ENCODE results near the gene TMEM238L. TPM values are rescaled to one million over a fixed set of nuclear protein-coding genes. Genes with fewer than 3 reads are reported as not detected.
"Not testable (repeated sequence)": the region's sequence is repeated elsewhere in the genome, so short reads cannot be mapped to it uniquely, and the experiment has no call there.

Gene TMEM238L
- not detected for total RNA-seq

- DNase-seq: peak; percentile 65
These were observed at the start of gene TMEM238L for GRCh38 chr17:10803830-10804475. Gene TMEM238L (minus strand): TSS chr17:10804099. CDS start chr17:10803963, 136 bp downstream.

- DNase-seq: not testable (repeated sequence)
These were observed 42.7 kb upstream of the TMEM238L start for GRCh38 chr17:10846636-10847035.

DNA sequence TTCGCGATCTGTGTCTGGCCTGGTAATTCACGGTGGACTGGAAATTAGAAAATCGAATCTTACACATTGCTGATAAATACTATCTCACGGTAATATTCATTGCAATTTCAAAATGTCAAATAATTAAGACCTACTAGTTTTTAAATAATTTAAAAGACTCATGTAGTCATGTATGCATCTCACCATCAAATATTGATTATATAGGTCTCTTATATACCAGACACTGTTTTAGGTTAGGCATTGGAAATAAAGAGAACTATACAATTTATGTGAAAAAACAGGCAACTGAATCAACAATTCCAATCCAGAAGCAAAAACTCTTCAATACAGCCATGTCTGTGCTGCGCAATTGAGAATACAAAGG lies 41.5 kb upstream of the TMEM238L start:
- DNase-seq: no peak

GRCh38 chr17:10844621-10845387 lies 40.9 kb upstream of the TMEM238L start:
- peak; percentile 90 for DNase-seq

- peak; percentile 18 for DNase-seq
These were observed 39.9 kb upstream of the TMEM238L start for GRCh38 chr17:10843811-10844210.

GRCh38 chr17:10842658-10843057 lies 38.8 kb upstream of the TMEM238L start:
- DNase-seq: no peak

GRCh38 chr17:10838682-10839081 lies 34.8 kb upstream of the TMEM238L start:
- no peak for DNase-seq

- DNase-seq: no peak
These were observed 34.0 kb upstream of the TMEM238L start, which contains the start of gene PIRT for GRCh38 chr17:10837921-10838320. Gene PIRT (minus strand): TSS chr17:10838087. CDS start chr17:10825645, 12,442 bp downstream.

GRCh38 chr17:10836966-10837590 lies 33.2 kb upstream of the TMEM238L start:
- DNase-seq: peak; percentile 25

GRCh38 chr17:10836145-10836544 lies 32.2 kb upstream of the TMEM238L start:
- no peak for DNase-seq

DNA sequence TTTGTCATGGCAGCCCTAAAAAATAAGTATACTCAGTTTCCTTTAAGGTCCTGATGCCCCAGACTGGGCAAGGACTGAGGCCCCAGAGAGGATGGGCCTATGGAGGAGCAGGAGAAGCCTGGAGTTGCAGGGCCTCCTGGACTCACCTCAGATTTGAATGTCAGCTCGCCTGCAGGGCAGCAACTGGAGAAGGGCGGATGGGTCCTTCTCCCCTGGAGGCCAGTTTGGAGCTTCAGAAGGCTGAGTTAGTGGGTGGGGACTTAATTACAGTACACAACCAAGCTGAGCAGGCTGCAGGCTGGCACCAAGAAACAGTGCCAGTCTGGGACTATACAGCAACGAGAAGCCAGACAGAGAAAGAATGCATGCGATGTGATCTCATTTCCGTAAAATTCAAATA lies 27.8 kb upstream of the TMEM238L start:
- no peak for DNase-seq

- DNase-seq: no peak
These were observed 24.1 kb upstream of the TMEM238L start for GRCh38 chr17:10827898-10828552.

DNA sequence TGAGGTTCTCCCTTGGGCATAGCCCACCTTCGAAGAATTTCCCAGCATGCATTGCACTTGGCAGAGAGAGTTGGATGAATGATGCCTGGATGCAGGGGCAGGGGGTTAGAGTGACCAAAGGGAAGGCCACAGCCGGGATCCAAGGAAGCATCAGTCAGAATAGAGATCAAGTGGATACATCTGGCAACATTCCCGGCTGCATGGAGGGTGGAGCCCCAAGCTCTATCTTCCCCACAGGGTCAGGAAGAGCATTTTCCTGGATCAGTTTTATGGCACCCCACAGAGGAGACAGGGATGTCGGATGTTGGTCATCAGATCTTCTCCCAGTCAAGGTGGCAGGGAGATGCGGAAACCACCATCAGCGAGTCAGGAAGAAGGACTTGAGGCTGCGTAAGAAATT lies 21.0 kb upstream of the TMEM238L start:
- no peak for DNase-seq

DNA sequence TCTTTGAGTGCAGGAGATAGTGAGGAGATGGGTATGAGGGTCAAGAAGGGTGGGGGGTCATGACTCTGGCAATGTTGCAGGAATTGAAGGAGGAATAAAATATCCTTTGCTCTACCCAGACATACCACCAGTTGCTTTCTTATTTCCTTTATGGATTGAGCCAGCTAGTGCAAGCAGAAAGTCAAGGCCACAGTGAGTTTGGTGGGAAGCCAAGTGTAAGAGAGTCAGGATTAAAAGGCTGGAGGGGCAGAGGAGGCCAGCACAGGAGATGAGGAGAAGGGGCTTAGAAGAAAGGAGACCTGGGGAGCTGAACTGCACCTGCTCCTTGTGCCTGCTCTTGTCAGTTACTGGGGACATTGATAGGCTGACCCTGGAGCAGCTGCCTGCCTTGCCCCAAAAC lies 17.9 kb upstream of the TMEM238L start:
- peak; percentile 47 for DNase-seq

- DNase-seq: peak; percentile 33
These were observed 17.2 kb upstream of the TMEM238L start for GRCh38 chr17:10821054-10821453.

GRCh38 chr17:10815319-10815718 lies 11.4 kb upstream of the TMEM238L start:
- peak; percentile 55 for DNase-seq

GRCh38 chr17:10814075-10814474 lies 10.2 kb upstream of the TMEM238L start:
- peak; percentile 43 for DNase-seq

GRCh38 chr17:10812674-10813073 lies 8.8 kb upstream of the TMEM238L start:
- peak; percentile 67 for DNase-seq

DNA sequence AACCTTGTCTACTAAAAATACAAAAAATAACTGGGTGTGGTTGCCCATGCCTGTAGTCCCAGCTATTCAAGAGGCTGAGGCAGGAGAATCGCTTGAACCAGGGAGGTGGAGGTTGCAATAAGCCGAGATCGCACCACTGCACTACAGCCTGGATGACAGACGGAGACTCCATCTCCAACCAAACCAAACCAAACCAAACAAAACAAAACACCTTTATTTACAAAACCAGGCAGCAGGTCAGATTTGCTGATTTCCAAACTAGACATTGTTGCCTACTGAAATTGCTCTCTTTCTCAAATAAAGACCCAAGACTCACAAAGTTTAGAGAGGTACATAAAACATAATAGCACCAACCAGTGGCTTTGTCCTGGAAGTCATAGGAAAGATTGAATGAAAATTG lies 5.7 kb upstream of the TMEM238L start:
- DNase-seq: no peak

- DNase-seq: no peak
These were observed 3.8 kb upstream of the TMEM238L start for GRCh38 chr17:10807704-10808128.

DNA sequence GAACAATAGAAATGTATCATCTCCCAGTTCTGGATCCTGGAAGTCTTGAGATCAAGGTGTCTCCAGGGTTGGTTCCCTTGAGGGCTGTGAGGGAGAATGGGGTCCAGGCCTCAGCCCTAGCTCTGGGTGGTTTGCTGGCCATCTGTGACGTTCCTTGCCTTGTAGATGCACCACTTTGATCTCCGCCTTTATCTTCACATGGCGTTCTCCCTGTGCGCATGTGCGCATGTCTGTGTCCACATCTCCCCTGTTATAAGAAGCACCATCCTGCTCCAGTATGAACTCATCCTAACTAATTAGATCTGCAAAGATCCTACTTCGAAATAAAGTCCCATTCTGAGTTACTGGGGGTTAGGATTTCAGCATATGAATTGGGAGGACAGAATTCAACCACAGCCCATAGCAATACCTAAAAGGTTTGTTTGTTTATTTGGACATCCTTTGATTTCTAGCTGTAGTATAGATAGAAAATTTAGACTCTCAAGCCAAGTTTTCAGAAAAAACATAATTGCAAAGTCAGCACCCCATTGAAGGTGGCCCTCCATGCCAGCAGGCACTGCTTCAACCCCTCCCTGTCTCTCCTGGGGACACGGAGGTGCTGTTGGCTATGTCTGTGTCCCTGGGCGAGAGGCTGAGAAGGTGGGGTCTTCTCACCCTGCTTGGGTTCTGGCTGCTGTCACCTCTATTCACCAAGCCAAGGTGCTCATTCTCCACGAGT lies 2.8 kb upstream of the TMEM238L start:
- no peak for DNase-seq

DNA sequence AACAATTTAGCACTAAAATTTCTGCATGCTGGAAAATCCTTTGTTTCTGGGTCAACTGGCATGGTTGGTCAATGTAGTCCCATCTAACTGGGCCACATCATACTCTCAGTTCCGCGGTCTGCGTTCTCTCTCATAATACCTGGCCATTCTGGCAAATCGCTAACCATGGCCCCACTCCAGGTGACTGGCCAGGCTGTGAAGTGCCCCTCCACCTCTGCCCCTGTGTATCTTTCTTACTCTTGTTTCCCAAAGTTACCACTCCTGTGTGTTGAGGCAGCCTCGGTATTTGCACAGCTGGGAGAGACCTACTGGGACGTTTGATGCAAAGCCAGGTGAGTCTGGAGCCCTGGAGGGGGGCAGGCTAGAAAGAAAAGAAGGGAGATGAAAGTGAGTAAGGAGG lies 2.0 kb upstream of the TMEM238L start:
- DNase-seq: no peak

Measured in tongue (tissue), 2 donors.